K562 (cell line): ENCODE results near the gene ATP2A2. TPM values are rescaled to one million over a fixed set of nuclear protein-coding genes. Genes with fewer than 3 reads are reported as not detected.

Experiments
- ADNP ChIP-seq: fragments of 200-800 bp; sonication (Bioruptor generic); IDR thresholded peaks from 2 replicates; pipeline ENCODE4 v1.6.1; 2016; ENCODE audit warnings: missing genetic modification characterization, missing compliant biosample characterization
- CAMTA2 ChIP-seq: fragments of 250-450 bp; sonication (Bioruptor Pico); conservative IDR thresholded peaks from 2 replicates; pipeline ENCODE4 v1.5.1; 2022
- DACH1 ChIP-seq: fragments of 450-650 bp; IDR thresholded peaks from 2 replicates; pipeline ENCODE4 v1.6.1; 2018; ENCODE audit not compliant: partially characterized antibody
- DDX20 ChIP-seq: fragments of 450-650 bp; IDR thresholded peaks from 2 replicates; pipeline ENCODE4 v1.6.1; 2016; ENCODE audit warnings: missing genetic modification characterization, low read depth, mild to moderate bottlenecking, missing compliant biosample characterization, moderate library complexity
- MTF1 ChIP-seq: fragments of 250-450 bp; sonication (Bioruptor Pico); IDR thresholded peaks from 2 replicates; pipeline ENCODE4 v1.9.0; 2021; ENCODE audit warnings: moderate library complexity, mild to moderate bottlenecking, inconsistent platforms, borderline replicate concordance
- NEUROD1 ChIP-seq: fragments of 150-350 bp; IDR thresholded peaks from 2 replicates; pipeline ENCODE4 v1.6.1; 2014; ENCODE audit warnings: borderline replicate concordance, low read length, low read depth; ENCODE audit not compliant: partially characterized antibody
- POLR3G ChIP-seq: IDR thresholded peaks from 2 replicates; pipeline ENCODE4 v1.6.1; 2011; ENCODE audit not compliant: insufficient read length, insufficient replicate concordance; ENCODE audit errors: extremely low read depth
- RBM14 ChIP-seq: fragments of 200-400 bp; formaldehyde crosslinking; IDR thresholded peaks from 2 replicates; pipeline ENCODE4 v1.6.1; 2018; ENCODE audit warnings: low read depth, mild to moderate bottlenecking, low read length, moderate library complexity, borderline replicate concordance; ENCODE audit not compliant: insufficient read depth
- RFX7 ChIP-seq: fragments of 250-450 bp; sonication (Bioruptor Pico); IDR thresholded peaks from 2 replicates; pipeline ENCODE4 v1.5.1; 2021; ENCODE audit warnings: mild to moderate bottlenecking
- SMAD4 ChIP-seq: fragments of 250-450 bp; sonication (Bioruptor Pico); conservative IDR thresholded peaks from 2 replicates; pipeline ENCODE4 v1.8.0; 2021; ENCODE audit warnings: inconsistent platforms, mild to moderate bottlenecking, moderate library complexity
- TGIF2 ChIP-seq: sonication (generic); formaldehyde crosslinking; IDR thresholded peaks from 2 replicates; pipeline ENCODE4 v1.8.1; 2022; ENCODE audit warnings: mild to moderate bottlenecking, missing genetic modification reagents, moderate library complexity
- XRCC3 ChIP-seq: fragments of 450-650 bp; IDR thresholded peaks from 2 replicates; pipeline ENCODE4 v1.6.1; 2017; ENCODE audit warnings: mild to moderate bottlenecking, moderate library complexity
- ZNF224 ChIP-seq: sonication (generic); formaldehyde crosslinking; IDR thresholded peaks from 2 replicates; pipeline ENCODE4 v1.8.0; 2022; ENCODE audit warnings: mild to moderate bottlenecking, missing genetic modification reagents
- ZNF316 ChIP-seq: fragments of 450-650 bp; IDR thresholded peaks from 2 replicates; pipeline ENCODE4 v1.6.1; 2016
- ZNF324 ChIP-seq: fragments of 250-450 bp; sonication (Bioruptor Pico); IDR thresholded peaks from 2 replicates; pipeline ENCODE4 v1.4.0; 2020; ENCODE audit warnings: mild to moderate bottlenecking
- polyA plus RNA-seq, 8 experiments: library from polyadenylated mRNA; depleted of rRNA in 4 of 8; stranded (reverse) in 5 of 8; unstranded in 3 of 8; fragments of >200 nt; fragmentation: Nextera tagmentation in 2 of 8; fragmentation: Illumina TruSeq in 1 of 8; extraction: Ambion mirVana in 2 of 8; extraction: Trizol in 1 of 8; gene quantifications; 2 replicates each; pipeline versions ENCODE4 v1.2.1 to v1.2.3, GENCODE V29; 2011 to 2014; ENCODE audit warnings: inconsistent platforms in 1 of 8, missing spikeins in 1 of 8
- total RNA-seq, 7 experiments: library from RNA; depleted of rRNA in 6 of 7; stranded (reverse); fragments of >200 nt in 6 of 7; fragmentation: Illumina TruSeq in 2 of 7; extraction: Trizol in 2 of 7; gene quantifications; 2 replicates each; pipeline versions ENCODE4 v1.2.1 to v1.2.3, GENCODE V29; 2011 to 2021; ENCODE audit warnings: low replicate concordance in 1 of 7
- TF ChIP-seq, protein P1 (sequence below), 2 experiments: fragments of 450-650 bp in 1 of 2; sonication (generic) in 1 of 2; formaldehyde crosslinking in 1 of 2; IDR thresholded peaks; 2 replicates each; pipeline versions ENCODE4 v1.7.1 to v1.9.0; 2016 to 2022; ENCODE audit warnings: inconsistent platforms in 1 of 2, mild to moderate bottlenecking in 1 of 2, missing genetic modification reagents in 1 of 2
- TF ChIP-seq, protein P2 (sequence below): IDR thresholded peaks from 2 replicates; pipeline ENCODE4 v1.6.1; 2014; ENCODE audit warnings: antibody characterized with exemption
- TF ChIP-seq, protein P3 (sequence below): fragments of 250-450 bp; sonication (Bioruptor Pico); IDR thresholded peaks from 2 replicates; pipeline ENCODE4 v1.9.0; 2021; ENCODE audit warnings: mild to moderate bottlenecking

The ATP2A2 gene
- total and polyA plus RNA-seq, 9 of the 15 experiments (the other 6 are each of a cell fraction or from before 2014, with no cell fraction given): 5.2 to 205 (median 51.6) TPM

DNA sequence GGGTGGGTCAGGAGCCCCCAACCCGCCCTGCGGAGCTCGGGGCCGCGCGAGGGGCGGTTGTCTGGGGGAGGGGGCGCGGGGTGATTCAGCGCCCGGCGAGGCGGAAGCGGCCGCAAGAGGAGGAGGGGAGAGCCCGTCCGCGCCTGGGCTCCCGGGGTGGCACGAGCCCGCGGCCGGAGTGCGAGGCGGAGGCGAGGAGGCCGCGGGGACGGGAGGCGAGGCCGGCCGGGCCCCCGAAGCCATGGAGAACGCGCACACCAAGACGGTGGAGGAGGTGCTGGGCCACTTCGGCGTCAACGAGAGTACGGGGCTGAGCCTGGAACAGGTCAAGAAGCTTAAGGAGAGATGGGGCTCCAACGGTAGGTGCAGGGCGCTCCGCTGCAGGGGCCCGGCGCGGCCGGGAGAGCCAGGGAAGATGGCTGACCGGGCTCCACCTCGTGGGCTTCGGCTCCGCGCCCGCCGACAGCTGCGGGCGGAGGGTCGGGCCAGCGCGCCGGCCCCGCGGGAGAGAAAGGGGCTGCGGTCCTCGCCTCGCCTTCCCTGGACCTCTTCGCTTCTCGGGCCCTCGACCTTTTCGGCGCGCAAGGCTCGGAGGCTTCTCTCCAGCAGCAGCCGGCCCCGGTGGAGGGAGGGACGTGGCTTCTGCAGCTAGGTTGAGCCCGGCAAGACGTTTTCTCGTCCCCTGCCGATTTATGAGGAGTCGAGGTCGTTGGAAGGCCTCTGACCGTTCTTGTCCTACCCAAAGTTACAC is 677 bp downstream of the ATP2A2 start (continued):
- TF ChIP-seq, protein P1, sequence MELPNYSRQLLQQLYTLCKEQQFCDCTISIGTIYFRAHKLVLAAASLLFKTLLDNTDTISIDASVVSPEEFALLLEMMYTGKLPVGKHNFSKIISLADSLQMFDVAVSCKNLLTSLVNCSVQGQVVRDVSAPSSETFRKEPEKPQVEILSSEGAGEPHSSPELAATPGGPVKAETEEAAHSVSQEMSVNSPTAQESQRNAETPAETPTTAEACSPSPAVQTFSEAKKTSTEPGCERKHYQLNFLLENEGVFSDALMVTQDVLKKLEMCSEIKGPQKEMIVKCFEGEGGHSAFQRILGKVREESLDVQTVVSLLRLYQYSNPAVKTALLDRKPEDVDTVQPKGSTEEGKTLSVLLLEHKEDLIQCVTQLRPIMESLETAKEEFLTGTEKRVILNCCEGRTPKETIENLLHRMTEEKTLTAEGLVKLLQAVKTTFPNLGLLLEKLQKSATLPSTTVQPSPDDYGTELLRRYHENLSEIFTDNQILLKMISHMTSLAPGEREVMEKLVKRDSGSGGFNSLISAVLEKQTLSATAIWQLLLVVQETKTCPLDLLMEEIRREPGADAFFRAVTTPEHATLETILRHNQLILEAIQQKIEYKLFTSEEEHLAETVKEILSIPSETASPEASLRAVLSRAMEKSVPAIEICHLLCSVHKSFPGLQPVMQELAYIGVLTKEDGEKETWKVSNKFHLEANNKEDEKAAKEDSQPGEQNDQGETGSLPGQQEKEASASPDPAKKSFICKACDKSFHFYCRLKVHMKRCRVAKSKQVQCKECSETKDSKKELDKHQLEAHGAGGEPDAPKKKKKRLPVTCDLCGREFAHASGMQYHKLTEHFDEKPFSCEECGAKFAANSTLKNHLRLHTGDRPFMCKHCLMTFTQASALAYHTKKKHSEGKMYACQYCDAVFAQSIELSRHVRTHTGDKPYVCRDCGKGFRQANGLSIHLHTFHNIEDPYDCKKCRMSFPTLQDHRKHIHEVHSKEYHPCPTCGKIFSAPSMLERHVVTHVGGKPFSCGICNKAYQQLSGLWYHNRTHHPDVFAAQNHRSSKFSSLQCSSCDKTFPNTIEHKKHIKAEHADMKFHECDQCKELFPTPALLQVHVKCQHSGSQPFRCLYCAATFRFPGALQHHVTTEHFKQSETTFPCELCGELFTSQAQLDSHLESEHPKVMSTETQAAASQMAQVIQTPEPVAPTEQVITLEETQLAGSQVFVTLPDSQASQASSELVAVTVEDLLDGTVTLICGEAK (IDR thresholded peaks at IDR 0.05): no peak
- TF ChIP-seq, protein P1 (CRISPR knock-in tag; IDR thresholded peaks at IDR 0.05): no peak
- TF ChIP-seq DDX20 (no peak), ZNF224 (CRISPR knock-in tag) (no peak), SMAD4 (no peak; the same call in 1 of the 2 replicates), RFX7 (CRISPR knock-in tag) (no peak), XRCC3 (no peak), MTF1 (no peak), NEUROD1 (no peak), CAMTA2 (CRISPR knock-in tag) (no peak), ADNP (tag) (no peak), TGIF2 (CRISPR knock-in tag) (no peak), DACH1 (no peak), POLR3G (no peak), ZNF324 (CRISPR knock-in tag) (no peak), RBM14 (peak; percentile 79; the same call in 1 of the 2 replicates), ZNF316 (no peak)
- TF ChIP-seq, protein P2, sequence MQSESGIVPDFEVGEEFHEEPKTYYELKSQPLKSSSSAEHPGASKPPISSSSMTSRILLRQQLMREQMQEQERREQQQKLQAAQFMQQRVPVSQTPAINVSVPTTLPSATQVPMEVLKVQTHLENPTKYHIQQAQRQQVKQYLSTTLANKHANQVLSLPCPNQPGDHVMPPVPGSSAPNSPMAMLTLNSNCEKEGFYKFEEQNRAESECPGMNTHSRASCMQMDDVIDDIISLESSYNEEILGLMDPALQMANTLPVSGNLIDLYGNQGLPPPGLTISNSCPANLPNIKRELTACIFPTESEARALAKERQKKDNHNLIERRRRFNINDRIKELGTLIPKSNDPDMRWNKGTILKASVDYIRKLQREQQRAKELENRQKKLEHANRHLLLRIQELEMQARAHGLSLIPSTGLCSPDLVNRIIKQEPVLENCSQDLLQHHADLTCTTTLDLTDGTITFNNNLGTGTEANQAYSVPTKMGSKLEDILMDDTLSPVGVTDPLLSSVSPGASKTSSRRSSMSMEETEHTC: no peak
- TF ChIP-seq, protein P3, sequence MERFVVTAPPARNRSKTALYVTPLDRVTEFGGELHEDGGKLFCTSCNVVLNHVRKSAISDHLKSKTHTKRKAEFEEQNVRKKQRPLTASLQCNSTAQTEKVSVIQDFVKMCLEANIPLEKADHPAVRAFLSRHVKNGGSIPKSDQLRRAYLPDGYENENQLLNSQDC (CRISPR knock-in tag): no peak
